Activated CD8-positive, alpha-beta T cell treated with anti-CD3 and anti-CD28 coated beads for 36 hours (primary cell): Measurements from ENCODE around the gene RAB22A. TPM values are rescaled to one million over a fixed set of nuclear protein-coding genes. Genes with fewer than 3 reads are reported as not detected.
A peak's percentile ranks its signal among the peaks of the same experiment; 100 is the strongest.

Experiments used
- ATAC-seq: fragments of 200-7000 bp; cut with Tn5 transposase; one replicate; pipeline ENCODE4 v1.10.0; 2021; ENCODE audit warnings: mild to moderate bottlenecking, moderate library complexity
- CTCF ChIA-PET: fragments of 350-600 bp; sonication (Branson Sonifier 250); formaldehyde crosslinking; loops from one replicate; lab custom pipeline; 2021; ENCODE audit warnings: antibody characterized with exemption; lab: Charles Lee
- POLR2A ChIA-PET: fragments of 350-600 bp; sonication (Branson Sonifier 250); formaldehyde crosslinking; loops from one replicate; lab custom pipeline; 2021; ENCODE audit warnings: antibody characterized with exemption; lab: Charles Lee
- DNase-seq: peaks from one replicate; pipeline ENCODE4 v3.0.0-alpha.2; 2020
- H3K27ac Mint-ChIP-seq: one replicate; pipeline ENCODE4 v1.8.0; 2021; ENCODE audit warnings: mild to moderate bottlenecking, mixed read lengths
- H3K27me3 Mint-ChIP-seq: one replicate; pipeline ENCODE4 v1.8.0; 2021; ENCODE audit warnings: mixed read lengths
- H3K36me3 Mint-ChIP-seq: one replicate; pipeline ENCODE4 v1.8.0; 2021; ENCODE audit warnings: low read depth, mixed read lengths
- H3K4me1 Mint-ChIP-seq: one replicate; pipeline ENCODE4 v1.8.0; 2021; ENCODE audit warnings: low read depth, mixed read lengths
- H3K4me3 Mint-ChIP-seq: one replicate; pipeline ENCODE4 v1.8.0; 2021; ENCODE audit warnings: mild to moderate bottlenecking, moderate library complexity, mixed read lengths
- H3K9me3 Mint-ChIP-seq: one replicate; pipeline ENCODE4 v1.8.0; 2021; ENCODE audit warnings: mixed read lengths
- intact Hi-C: fragments of 100-400 bp; cut with micrococcal nuclease; formaldehyde crosslinking; loops from one replicate; pipeline ENCODE4 v1.10.0; 2022
- total RNA-seq, 2 experiments: library from RNA; stranded (reverse); gene quantifications; one replicate each; pipeline ENCODE4 v1.2.3, GENCODE V29; 2021
- TF ChIP-seq, protein P1 (sequence below): fragments of 200-600 bp; IDR thresholded peaks from one replicate; pipeline ENCODE4 v1.8.0; 2022; ENCODE audit warnings: antibody characterized with exemption, mild to moderate bottlenecking

RAB22A gene
- total RNA-seq, 2 experiments from 2014 or later, result 8.3 to 9.0 TPM

DNA sequence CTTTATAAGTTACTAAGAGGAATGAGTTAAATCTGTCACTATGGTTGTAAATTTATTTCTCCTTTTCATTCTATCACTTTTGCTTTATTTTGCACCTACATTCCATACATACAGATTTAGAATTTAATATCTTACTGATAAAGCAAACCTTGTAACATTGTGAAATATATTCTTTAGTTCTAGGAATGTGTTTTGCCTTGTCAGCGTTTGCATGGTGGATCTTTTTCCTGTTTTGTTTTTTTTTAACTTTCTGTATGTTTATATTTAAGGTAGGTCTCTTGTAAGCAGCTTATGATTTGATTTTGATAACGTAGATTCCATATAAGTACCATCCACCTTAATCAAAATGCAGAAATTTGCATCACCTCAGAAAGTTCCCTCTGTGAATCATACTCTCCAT lies 16.4 kb downstream of the RAB22A start:
- peaks cover 11% of the 10 kb centered on the region for H3K36me3 Mint-ChIP-seq
- no peaks in the 10 kb centered on the region for H3K9me3 Mint-ChIP-seq
- no peak for DNase-seq
- H3K27me3 Mint-ChIP-seq, result no peaks in the 10 kb centered on the region
- POLR2A ChIA-PET, result no interaction called here
- TF ChIP-seq, protein P1, sequence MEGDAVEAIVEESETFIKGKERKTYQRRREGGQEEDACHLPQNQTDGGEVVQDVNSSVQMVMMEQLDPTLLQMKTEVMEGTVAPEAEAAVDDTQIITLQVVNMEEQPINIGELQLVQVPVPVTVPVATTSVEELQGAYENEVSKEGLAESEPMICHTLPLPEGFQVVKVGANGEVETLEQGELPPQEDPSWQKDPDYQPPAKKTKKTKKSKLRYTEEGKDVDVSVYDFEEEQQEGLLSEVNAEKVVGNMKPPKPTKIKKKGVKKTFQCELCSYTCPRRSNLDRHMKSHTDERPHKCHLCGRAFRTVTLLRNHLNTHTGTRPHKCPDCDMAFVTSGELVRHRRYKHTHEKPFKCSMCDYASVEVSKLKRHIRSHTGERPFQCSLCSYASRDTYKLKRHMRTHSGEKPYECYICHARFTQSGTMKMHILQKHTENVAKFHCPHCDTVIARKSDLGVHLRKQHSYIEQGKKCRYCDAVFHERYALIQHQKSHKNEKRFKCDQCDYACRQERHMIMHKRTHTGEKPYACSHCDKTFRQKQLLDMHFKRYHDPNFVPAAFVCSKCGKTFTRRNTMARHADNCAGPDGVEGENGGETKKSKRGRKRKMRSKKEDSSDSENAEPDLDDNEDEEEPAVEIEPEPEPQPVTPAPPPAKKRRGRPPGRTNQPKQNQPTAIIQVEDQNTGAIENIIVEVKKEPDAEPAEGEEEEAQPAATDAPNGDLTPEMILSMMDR, result no peak
- ATAC-seq, result no peak
- CTCF ChIA-PET, result no interaction called here
- H3K27ac Mint-ChIP-seq, result no peak overlapping the region
- no peak overlapping the region for H3K4me3 Mint-ChIP-seq
- intact Hi-C loops, result no loop called here
- H3K4me1 Mint-ChIP-seq, result peaks cover 61% of the 10 kb centered on the region

DNA sequence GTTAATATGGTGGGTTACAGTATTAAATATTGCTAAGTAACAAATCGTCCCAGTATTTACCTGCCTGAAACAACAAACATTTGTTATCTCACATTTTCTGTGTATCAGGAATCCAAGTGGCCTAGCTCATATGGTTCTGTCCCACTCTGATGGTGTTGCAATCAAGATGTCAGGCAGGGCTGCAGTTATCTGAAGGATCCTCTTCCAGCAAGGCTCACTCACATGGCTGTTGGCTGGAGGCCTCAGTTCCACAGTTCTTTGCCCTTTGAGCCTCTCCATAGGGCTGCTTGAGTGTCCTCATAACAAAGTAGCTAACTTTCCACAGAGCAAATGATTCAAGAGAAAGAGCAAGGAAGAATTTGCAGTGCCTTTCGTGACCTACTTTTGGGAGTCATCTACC lies 17.7 kb downstream of the RAB22A start:
- Mint-ChIP-seq H3K27ac (no peak overlapping the region), H3K36me3 (peaks cover 13% of the 10 kb centered on the region), H3K27me3 (no peaks in the 10 kb centered on the region), H3K4me3 (no peak overlapping the region), H3K4me1 (peaks cover 56% of the 10 kb centered on the region), H3K9me3 (no peaks in the 10 kb centered on the region)
- intact Hi-C loops, result no loop called here
- CTCF ChIA-PET, result no interaction called here
- TF ChIP-seq, protein P1, result no peak
- POLR2A ChIA-PET, result no interaction called here
- no peak for DNase-seq
- no peak for ATAC-seq

DNA sequence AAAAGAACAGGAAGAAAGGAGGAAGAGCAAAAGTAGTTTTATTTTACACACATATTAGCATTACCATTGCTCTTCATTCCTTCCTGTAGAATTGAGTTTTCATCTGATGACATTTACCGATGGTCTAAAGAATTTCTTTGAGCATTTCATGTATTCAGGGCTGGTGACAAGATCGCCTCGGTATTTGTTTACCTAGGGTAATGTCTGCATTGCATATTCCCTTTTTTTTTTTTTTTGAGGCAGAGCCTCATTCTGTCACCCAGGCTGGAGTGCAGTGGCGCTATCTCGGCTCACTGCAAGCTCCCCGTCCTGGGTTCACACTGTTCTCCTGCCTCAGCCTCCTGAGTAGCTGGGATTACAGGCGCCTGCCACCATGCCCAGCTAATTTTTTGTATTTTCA lies 19.3 kb downstream of the RAB22A start:
- intact Hi-C loops, result no loop called here
- no peaks in the 10 kb centered on the region for H3K9me3 Mint-ChIP-seq
- peaks cover 48% of the 10 kb centered on the region for H3K4me1 Mint-ChIP-seq
- peak overlapping the region; percentile 26 for H3K27ac Mint-ChIP-seq
- TF ChIP-seq, protein P1, result no peak
- peaks cover 11% of the 10 kb centered on the region for H3K36me3 Mint-ChIP-seq
- ChIA-PET POLR2A (no interaction called here), CTCF (no interaction called here)
- H3K27me3 Mint-ChIP-seq, result no peaks in the 10 kb centered on the region
- ATAC-seq (no peak), DNase-seq (no peak)
- H3K4me3 Mint-ChIP-seq, result no peak overlapping the region

DNA sequence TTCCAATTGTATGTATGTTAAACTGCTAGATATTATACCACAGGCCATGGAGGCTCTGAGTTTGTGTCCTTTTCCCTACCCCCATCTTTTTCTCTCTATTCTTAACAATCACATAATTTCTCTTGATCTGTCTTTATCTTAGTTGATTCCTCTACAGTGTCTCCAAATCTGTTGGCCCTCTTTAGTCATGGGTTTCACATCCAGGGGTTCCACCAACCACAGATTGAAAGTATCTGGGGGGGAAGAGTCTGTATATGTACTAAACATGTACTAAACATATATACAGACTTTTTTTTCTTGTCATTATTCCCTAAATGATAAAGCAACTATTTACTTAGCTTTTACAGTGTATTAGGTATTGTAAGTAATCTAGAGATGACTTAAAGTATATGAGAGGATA lies 20.2 kb downstream of the RAB22A start:
- TF ChIP-seq, protein P1, result no peak
- intact Hi-C loops, result no loop called here
- DNase-seq (no peak), ATAC-seq (no peak)
- no peaks in the 10 kb centered on the region for H3K27me3 Mint-ChIP-seq
- peaks cover 43% of the 10 kb centered on the region for H3K4me1 Mint-ChIP-seq
- ChIA-PET POLR2A (no interaction called here), CTCF (no interaction called here)
- no peaks in the 10 kb centered on the region for H3K9me3 Mint-ChIP-seq
- H3K27ac Mint-ChIP-seq, result no peak overlapping the region
- H3K36me3 Mint-ChIP-seq, result peaks cover 11% of the 10 kb centered on the region
- H3K4me3 Mint-ChIP-seq, result no peak overlapping the region

DNA sequence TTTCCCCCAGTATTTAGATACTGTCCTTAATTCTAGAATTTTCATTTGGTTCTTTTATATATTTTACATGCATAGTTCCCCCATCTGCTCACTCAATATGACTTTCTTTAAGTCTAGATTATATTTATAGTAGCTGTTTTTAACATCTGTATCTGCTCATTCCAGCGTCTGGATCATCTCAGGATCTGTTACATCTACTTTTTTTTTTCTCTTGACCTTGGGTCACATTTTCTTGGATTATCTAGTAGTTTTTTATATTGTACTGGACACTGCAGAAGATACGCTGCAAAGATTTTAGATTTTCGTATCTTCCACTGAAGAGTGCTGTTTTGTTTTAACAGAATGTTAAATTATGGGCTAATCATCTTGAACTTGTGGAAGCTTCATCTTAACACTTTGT lies 20.7 kb downstream of the RAB22A start:
- TF ChIP-seq, protein P1, result no peak
- no peak for DNase-seq
- Mint-ChIP-seq H3K27me3 (no peaks in the 10 kb centered on the region), H3K36me3 (peaks cover 11% of the 10 kb centered on the region), H3K9me3 (no peaks in the 10 kb centered on the region), H3K27ac (no peak overlapping the region), H3K4me3 (no peak overlapping the region), H3K4me1 (peaks cover 43% of the 10 kb centered on the region)
- no peak for ATAC-seq
- intact Hi-C loops, result no loop called here
- CTCF ChIA-PET, result no interaction called here
- POLR2A ChIA-PET, result interaction anchor here (0.6 to 1.9 kb wide), 2 partner anchors 11 kb away, joined by 3 to 4 read pairs; no protein-coding TSS in a partner anchor
